ENCODE data around the gene SNX13.

GRCh38 chr7:17912050-17912449 lies 28.2 kb downstream of the SNX13 start:
- no peak for TF ChIP-seq CTCF (IDR thresholded peaks at IDR 0.05)
- TF ChIP-seq ZBTB33 (IDR thresholded peaks at IDR 0.05; ENCODE audit: borderline replicate concordance, low read depth), result no peak
- TF ChIP-seq POLR2AphosphoS5 (IDR thresholded peaks at IDR 0.05; ENCODE audit: low read depth, low read length), result no peak
- no peak for TF ChIP-seq PBX3 (IDR thresholded peaks at IDR 0.05)
- no peak for TF ChIP-seq MXI1 (IDR thresholded peaks at IDR 0.05; ENCODE audit: low read depth, low read length)
- TF ChIP-seq SIN3A (IDR thresholded peaks at IDR 0.05; ENCODE audit: borderline replicate concordance, low read depth, low read length), result no peak
- TF ChIP-seq TEAD4 (IDR thresholded peaks at IDR 0.05; ENCODE audit: borderline replicate concordance, insufficient read depth), result no peak
- no peak for TF ChIP-seq TCF12 (IDR thresholded peaks at IDR 0.05)
